Transverse colon (tissue), 4 donors: ENCODE measurements around the gene SYCN.

ENCODE experiments used
- EP300 ChIP-seq: sonication (generic); formaldehyde crosslinking; IDR thresholded peaks from one replicate; pipeline ENCODE4 v1.6.1; 2017; ENCODE audit warnings: antibody characterized with exemption, low read depth
- POLR2A ChIP-seq: fragments of 450-650 bp; IDR thresholded peaks from one replicate; pipeline ENCODE4 v1.6.1; 2016; ENCODE audit warnings: antibody characterized with exemption, mild to moderate bottlenecking, moderate library complexity
- POLR2AphosphoS5 ChIP-seq, 3 donors: sonication (generic); formaldehyde crosslinking; IDR thresholded peaks; one replicate each; pipeline ENCODE4 v1.6.1; 2016; ENCODE audit warnings: antibody characterized with exemption in 3 of 3
- TF ChIP-seq, protein P1 (sequence below), 5 experiments: fragments of 200-600 bp in 3 of 5; fragments of 450-650 bp in 2 of 5; sonication (generic) in 3 of 5; IDR thresholded peaks; 1 replicate in 2 of 5; 2 replicates in 3 of 5; pipeline ENCODE4 v1.5.1; 2016 to 2017; ENCODE audit warnings: antibody characterized with exemption in 5 of 5, inconsistent platforms in 3 of 5, mild to moderate bottlenecking in 2 of 5, moderate library complexity in 1 of 5

DNA sequence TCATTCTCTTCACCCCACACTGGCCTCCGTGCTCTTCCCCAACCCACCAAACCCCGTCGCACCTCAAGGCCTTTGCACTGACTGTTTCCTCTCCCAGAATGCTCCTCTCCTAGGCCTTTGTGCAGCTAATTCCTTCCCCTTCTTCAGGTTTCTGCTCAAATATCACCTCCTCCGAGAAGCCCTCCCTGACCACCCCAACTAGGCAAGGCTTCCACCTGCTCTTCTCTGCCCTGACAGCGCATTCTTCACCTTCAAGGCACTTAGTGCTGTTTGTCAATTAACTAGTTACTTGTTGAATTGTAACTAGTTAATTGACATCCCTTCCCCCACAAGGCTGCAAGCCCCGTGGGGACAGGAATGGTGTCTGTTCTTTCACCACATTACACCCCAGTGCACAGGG is 15.1 kb downstream of the SYCN start:
- TF ChIP-seq, protein P1, sequence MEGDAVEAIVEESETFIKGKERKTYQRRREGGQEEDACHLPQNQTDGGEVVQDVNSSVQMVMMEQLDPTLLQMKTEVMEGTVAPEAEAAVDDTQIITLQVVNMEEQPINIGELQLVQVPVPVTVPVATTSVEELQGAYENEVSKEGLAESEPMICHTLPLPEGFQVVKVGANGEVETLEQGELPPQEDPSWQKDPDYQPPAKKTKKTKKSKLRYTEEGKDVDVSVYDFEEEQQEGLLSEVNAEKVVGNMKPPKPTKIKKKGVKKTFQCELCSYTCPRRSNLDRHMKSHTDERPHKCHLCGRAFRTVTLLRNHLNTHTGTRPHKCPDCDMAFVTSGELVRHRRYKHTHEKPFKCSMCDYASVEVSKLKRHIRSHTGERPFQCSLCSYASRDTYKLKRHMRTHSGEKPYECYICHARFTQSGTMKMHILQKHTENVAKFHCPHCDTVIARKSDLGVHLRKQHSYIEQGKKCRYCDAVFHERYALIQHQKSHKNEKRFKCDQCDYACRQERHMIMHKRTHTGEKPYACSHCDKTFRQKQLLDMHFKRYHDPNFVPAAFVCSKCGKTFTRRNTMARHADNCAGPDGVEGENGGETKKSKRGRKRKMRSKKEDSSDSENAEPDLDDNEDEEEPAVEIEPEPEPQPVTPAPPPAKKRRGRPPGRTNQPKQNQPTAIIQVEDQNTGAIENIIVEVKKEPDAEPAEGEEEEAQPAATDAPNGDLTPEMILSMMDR (IDR thresholded peaks at IDR 0.05), result no peak
- no peak for TF ChIP-seq POLR2AphosphoS5 (IDR thresholded peaks at IDR 0.05)
- TF ChIP-seq POLR2A, result no peak
- no peak for TF ChIP-seq EP300
